Ishikawa (cell line): Measurements from ENCODE around the gene TNFRSF25.

ENCODE experiments used
- CEBPB ChIP-seq: IDR thresholded peaks from 2 replicates; pipeline ENCODE4 v1.6.1; 2012
- CREB1 ChIP-seq: IDR thresholded peaks from 2 replicates; pipeline ENCODE4 v1.6.1; 2012; ENCODE audit warnings: low read depth
- EGR1 ChIP-seq: IDR thresholded peaks from 2 replicates; pipeline ENCODE4 v1.6.1; 2012
- EP300 ChIP-seq: IDR thresholded peaks from 2 replicates; pipeline ENCODE4 v1.6.1; 2012; ENCODE audit warnings: borderline replicate concordance
- FOXM1 ChIP-seq: IDR thresholded peaks from 2 replicates; pipeline ENCODE4 v1.6.1; 2012; ENCODE audit warnings: low read depth, borderline replicate concordance
- MAX ChIP-seq: IDR thresholded peaks from 2 replicates; pipeline ENCODE4 v1.6.1; 2012
- NFIC ChIP-seq: IDR thresholded peaks from 2 replicates; pipeline ENCODE4 v1.6.1; 2012
- RAD21 ChIP-seq: IDR thresholded peaks from 2 replicates; pipeline ENCODE4 v1.6.1; 2012; ENCODE audit warnings: low read depth
- TAF1 ChIP-seq: IDR thresholded peaks from 2 replicates; pipeline ENCODE4 v1.6.1; 2012; ENCODE audit warnings: low read depth, mild to moderate bottlenecking
- TCF12 ChIP-seq: IDR thresholded peaks from 2 replicates; pipeline ENCODE4 v1.6.1; 2012; ENCODE audit warnings: low read depth
- TEAD4 ChIP-seq: IDR thresholded peaks from 2 replicates; pipeline ENCODE4 v1.6.1; 2012
- USF1 ChIP-seq: IDR thresholded peaks from 2 replicates; pipeline ENCODE4 v1.6.1; 2012
- YY1 ChIP-seq: IDR thresholded peaks from 2 replicates; pipeline ENCODE4 v1.6.1; 2012; ENCODE audit warnings: low read depth
- ZBTB7A ChIP-seq: IDR thresholded peaks from 2 replicates; pipeline ENCODE4 v1.6.1; 2012; ENCODE audit warnings: low read depth
- TF ChIP-seq, protein P1 (sequence below): IDR thresholded peaks from 2 replicates; pipeline ENCODE4 v1.6.1; 2012; ENCODE audit warnings: low read depth, mild to moderate bottlenecking

The TNFRSF25 gene

GRCh38 chr1:6466023-6466422 is at the start of gene TNFRSF25:
TNFRSF25 (minus strand) TSS chr1:6466173; CDS start chr1:6466107, 66 bp downstream.
- no peak for TF ChIP-seq ZBTB7A

GRCh38 chr1:6515771-6516170 is 49.8 kb upstream of the TNFRSF25 start:
- TF ChIP-seq TCF12 (no peak), TAF1 (no peak), USF1 (no peak), NFIC (no peak), RAD21 (no peak), ZBTB7A (no peak), CEBPB (no peak), EGR1 (no peak), MAX (no peak), FOXM1 (no peak), TEAD4 (no peak), YY1 (no peak), CREB1 (no peak), EP300 (no peak)
- TF ChIP-seq, protein P1, sequence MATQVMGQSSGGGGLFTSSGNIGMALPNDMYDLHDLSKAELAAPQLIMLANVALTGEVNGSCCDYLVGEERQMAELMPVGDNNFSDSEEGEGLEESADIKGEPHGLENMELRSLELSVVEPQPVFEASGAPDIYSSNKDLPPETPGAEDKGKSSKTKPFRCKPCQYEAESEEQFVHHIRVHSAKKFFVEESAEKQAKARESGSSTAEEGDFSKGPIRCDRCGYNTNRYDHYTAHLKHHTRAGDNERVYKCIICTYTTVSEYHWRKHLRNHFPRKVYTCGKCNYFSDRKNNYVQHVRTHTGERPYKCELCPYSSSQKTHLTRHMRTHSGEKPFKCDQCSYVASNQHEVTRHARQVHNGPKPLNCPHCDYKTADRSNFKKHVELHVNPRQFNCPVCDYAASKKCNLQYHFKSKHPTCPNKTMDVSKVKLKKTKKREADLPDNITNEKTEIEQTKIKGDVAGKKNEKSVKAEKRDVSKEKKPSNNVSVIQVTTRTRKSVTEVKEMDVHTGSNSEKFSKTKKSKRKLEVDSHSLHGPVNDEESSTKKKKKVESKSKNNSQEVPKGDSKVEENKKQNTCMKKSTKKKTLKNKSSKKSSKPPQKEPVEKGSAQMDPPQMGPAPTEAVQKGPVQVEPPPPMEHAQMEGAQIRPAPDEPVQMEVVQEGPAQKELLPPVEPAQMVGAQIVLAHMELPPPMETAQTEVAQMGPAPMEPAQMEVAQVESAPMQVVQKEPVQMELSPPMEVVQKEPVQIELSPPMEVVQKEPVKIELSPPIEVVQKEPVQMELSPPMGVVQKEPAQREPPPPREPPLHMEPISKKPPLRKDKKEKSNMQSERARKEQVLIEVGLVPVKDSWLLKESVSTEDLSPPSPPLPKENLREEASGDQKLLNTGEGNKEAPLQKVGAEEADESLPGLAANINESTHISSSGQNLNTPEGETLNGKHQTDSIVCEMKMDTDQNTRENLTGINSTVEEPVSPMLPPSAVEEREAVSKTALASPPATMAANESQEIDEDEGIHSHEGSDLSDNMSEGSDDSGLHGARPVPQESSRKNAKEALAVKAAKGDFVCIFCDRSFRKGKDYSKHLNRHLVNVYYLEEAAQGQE: no peak

DNA sequence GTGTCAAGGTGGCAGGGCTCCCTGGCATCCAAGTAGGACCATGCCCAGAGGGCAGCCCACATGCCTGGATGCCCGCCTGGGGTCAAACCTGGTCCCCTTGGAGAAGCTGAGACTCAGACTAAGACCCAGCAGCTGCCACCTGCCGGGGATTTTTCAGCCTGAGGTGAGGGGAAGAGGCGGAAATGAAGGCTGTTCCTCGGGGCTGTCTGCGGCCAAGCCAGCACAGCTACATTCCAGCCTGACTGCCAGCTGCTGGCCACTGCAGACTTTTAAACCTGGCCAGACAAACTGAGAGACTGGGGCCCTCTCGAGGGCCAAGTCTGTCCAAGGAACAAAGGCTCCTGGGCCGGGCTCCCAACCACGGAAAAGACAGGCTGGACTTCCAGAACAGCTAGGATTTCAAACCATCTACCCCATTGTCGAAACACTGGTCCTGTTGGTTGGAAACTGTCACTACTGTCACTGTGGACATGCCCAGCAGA is 47.4 kb upstream of the TNFRSF25 start:
- peak; percentile 32; the same call in 1 of the 2 replicates for TF ChIP-seq TEAD4
- no peak for TF ChIP-seq TAF1

- no peak for TF ChIP-seq FOXM1
- TF ChIP-seq TAF1: no peak
- TF ChIP-seq, protein P1: no peak
- TF ChIP-seq MAX: no peak
- no peak for TF ChIP-seq USF1
- TF ChIP-seq CEBPB: no peak
- no peak for TF ChIP-seq RAD21
- no peak for TF ChIP-seq YY1
- no peak for TF ChIP-seq NFIC
These were observed 46.9 kb upstream of the TNFRSF25 start for GRCh38 chr1:6512908-6513280.

GRCh38 chr1:6512245-6512907 is 46.4 kb upstream of the TNFRSF25 start:
- TF ChIP-seq NFIC (no peak), EGR1 (no peak), RAD21 (no peak), YY1 (no peak), CEBPB (no peak), FOXM1 (no peak), USF1 (no peak), EP300 (no peak), MAX (no peak), TCF12 (no peak), TEAD4 (no peak), TAF1 (no peak), ZBTB7A (no peak), CREB1 (no peak)
- TF ChIP-seq, protein P1: no peak
